Measurements from ENCODE around the gene MYMK. TPM values are rescaled to one million over a fixed set of nuclear protein-coding genes. Genes with fewer than 3 reads are reported as not detected.

Gene MYMK
- total and polyA plus RNA-seq, 2 of the 13 experiments (the other 11 are each of a cell fraction or from before 2014, with no cell fraction given), result not detected

DNA sequence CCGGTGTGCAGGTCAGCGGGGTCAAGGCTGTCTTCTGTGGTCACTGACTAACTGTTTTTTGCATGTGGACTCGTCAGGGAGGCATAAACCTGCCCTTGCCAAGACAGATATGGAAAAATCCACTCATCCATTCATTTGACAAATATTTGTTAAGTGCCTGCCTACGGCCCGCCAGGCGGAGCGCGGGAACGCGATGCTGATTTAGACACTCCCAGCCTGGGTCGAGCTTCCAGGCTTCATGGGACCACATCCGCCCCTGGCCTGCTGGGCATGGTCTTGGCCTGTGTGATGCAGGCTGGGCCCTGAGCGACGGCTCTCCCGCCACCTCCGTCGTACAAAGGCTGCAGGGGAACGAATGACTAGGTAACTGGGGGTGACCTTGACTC, 18.1 kb downstream of the MYMK start (continued):
- TF ChIP-seq FOXP1 (IDR thresholded peaks at IDR 0.05) (no peak), FOXP1 (CRISPR knock-in tag; IDR thresholded peaks at IDR 0.05) (0 out of 2 replicates have a peak, but pooled peaks have one; percentile 22), ZNF567 (CRISPR knock-in tag; IDR thresholded peaks at IDR 0.05; ENCODE audit: borderline replicate concordance) (0 out of 2 replicates have a peak, but pooled peaks have one; percentile 74), ZNF589 (CRISPR knock-in tag; conservative IDR thresholded peaks at IDR 0.05) (no peak), ZFP90 (CRISPR knock-in tag; IDR thresholded peaks at IDR 0.05; ENCODE audit: borderline replicate concordance) (peak; percentile 94), TBX2 (CRISPR knock-in tag; IDR thresholded peaks at IDR 0.05; ENCODE audit: borderline replicate concordance) (peak; percentile 92), MZF1 (CRISPR knock-in tag; IDR thresholded peaks at IDR 0.05; ENCODE audit: borderline replicate concordance) (no peak), NKX3-1 (CRISPR knock-in tag; IDR thresholded peaks at IDR 0.05) (peak; percentile 96), CEBPB (IDR thresholded peaks at IDR 0.05; ENCODE audit: borderline replicate concordance, low read depth, low read length) (no peak), FOXC1 (CRISPR knock-in tag; IDR thresholded peaks at IDR 0.05; ENCODE audit: borderline replicate concordance) (peak; percentile 63; the same call in 1 of the 2 replicates), SALL2 (CRISPR knock-in tag; IDR thresholded peaks at IDR 0.05) (peak; percentile 82)
- TF ChIP-seq, protein P1, sequence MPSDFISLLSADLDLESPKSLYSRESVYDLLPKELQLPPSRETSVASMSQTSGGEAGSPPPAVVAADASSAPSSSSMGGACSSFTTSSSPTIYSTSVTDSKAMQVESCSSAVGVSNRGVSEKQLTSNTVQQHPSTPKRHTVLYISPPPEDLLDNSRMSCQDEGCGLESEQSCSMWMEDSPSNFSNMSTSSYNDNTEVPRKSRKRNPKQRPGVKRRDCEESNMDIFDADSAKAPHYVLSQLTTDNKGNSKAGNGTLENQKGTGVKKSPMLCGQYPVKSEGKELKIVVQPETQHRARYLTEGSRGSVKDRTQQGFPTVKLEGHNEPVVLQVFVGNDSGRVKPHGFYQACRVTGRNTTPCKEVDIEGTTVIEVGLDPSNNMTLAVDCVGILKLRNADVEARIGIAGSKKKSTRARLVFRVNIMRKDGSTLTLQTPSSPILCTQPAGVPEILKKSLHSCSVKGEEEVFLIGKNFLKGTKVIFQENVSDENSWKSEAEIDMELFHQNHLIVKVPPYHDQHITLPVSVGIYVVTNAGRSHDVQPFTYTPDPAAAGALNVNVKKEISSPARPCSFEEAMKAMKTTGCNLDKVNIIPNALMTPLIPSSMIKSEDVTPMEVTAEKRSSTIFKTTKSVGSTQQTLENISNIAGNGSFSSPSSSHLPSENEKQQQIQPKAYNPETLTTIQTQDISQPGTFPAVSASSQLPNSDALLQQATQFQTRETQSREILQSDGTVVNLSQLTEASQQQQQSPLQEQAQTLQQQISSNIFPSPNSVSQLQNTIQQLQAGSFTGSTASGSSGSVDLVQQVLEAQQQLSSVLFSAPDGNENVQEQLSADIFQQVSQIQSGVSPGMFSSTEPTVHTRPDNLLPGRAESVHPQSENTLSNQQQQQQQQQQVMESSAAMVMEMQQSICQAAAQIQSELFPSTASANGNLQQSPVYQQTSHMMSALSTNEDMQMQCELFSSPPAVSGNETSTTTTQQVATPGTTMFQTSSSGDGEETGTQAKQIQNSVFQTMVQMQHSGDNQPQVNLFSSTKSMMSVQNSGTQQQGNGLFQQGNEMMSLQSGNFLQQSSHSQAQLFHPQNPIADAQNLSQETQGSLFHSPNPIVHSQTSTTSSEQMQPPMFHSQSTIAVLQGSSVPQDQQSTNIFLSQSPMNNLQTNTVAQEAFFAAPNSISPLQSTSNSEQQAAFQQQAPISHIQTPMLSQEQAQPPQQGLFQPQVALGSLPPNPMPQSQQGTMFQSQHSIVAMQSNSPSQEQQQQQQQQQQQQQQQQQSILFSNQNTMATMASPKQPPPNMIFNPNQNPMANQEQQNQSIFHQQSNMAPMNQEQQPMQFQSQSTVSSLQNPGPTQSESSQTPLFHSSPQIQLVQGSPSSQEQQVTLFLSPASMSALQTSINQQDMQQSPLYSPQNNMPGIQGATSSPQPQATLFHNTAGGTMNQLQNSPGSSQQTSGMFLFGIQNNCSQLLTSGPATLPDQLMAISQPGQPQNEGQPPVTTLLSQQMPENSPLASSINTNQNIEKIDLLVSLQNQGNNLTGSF (CRISPR knock-in tag; IDR thresholded peaks at IDR 0.05), result peak; percentile 87
- TF ChIP-seq, protein P2, sequence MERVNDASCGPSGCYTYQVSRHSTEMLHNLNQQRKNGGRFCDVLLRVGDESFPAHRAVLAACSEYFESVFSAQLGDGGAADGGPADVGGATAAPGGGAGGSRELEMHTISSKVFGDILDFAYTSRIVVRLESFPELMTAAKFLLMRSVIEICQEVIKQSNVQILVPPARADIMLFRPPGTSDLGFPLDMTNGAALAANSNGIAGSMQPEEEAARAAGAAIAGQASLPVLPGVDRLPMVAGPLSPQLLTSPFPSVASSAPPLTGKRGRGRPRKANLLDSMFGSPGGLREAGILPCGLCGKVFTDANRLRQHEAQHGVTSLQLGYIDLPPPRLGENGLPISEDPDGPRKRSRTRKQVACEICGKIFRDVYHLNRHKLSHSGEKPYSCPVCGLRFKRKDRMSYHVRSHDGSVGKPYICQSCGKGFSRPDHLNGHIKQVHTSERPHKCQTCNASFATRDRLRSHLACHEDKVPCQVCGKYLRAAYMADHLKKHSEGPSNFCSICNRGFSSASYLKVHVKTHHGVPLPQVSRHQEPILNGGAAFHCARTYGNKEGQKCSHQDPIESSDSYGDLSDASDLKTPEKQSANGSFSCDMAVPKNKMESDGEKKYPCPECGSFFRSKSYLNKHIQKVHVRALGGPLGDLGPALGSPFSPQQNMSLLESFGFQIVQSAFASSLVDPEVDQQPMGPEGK (CRISPR knock-in tag; IDR thresholded peaks at IDR 0.05), result peak; percentile 48
- TF ChIP-seq, protein P3, sequence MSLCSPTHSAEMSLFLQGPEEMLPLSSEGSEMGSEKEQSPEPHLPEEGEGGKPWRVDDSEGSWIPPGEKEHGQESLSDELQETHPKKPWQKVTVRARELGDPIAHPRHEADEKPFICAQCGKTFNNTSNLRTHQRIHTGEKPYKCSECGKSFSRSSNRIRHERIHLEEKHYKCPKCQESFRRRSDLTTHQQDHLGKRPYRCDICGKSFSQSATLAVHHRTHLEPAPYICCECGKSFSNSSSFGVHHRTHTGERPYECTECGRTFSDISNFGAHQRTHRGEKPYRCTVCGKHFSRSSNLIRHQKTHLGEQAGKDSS (CRISPR knock-in tag; IDR thresholded peaks at IDR 0.05; ENCODE audit: borderline replicate concordance, low read depth), result 0 out of 2 replicates have a peak, but pooled peaks have one; percentile 33
- TF ChIP-seq, protein P4, sequence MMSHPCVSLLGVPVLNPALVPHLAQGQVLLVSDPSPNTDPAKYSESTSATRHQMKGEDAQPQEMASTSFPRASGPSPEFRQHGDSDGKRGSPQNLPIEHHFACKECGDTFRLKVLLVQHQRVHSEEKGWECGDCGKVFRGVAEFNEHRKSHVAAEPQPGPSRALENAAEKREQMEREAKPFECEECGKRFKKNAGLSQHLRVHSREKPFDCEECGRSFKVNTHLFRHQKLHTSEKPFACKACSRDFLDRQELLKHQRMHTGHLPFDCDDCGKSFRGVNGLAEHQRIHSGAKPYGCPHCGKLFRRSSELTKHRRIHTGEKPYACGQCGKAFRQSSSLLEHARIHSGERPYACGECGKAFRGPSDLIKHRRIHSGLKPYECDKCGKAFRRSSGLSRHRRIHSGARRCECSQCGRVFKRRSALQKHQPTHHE (CRISPR knock-in tag; IDR thresholded peaks at IDR 0.05; ENCODE audit: borderline replicate concordance), result no peak
- TF ChIP-seq, protein P5, sequence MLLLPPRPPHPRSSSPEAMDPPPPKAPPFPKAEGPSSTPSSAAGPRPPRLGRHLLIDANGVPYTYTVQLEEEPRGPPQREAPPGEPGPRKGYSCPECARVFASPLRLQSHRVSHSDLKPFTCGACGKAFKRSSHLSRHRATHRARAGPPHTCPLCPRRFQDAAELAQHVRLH (CRISPR knock-in tag; IDR thresholded peaks at IDR 0.05; ENCODE audit: borderline replicate concordance, low read depth), result 0 out of 2 replicates have a peak, but pooled peaks have one; percentile 48
- TF ChIP-seq, protein P6, sequence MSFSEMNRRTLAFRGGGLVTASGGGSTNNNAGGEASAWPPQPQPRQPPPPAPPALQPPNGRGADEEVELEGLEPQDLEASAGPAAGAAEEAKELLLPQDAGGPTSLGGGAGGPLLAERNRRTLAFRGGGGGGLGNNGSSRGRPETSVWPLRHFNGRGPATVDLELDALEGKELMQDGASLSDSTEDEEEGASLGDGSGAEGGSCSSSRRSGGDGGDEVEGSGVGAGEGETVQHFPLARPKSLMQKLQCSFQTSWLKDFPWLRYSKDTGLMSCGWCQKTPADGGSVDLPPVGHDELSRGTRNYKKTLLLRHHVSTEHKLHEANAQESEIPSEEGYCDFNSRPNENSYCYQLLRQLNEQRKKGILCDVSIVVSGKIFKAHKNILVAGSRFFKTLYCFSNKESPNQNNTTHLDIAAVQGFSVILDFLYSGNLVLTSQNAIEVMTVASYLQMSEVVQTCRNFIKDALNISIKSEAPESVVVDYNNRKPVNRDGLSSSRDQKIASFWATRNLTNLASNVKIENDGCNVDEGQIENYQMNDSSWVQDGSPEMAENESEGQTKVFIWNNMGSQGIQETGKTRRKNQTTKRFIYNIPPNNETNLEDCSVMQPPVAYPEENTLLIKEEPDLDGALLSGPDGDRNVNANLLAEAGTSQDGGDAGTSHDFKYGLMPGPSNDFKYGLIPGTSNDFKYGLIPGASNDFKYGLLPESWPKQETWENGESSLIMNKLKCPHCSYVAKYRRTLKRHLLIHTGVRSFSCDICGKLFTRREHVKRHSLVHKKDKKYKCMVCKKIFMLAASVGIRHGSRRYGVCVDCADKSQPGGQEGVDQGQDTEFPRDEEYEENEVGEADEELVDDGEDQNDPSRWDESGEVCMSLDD (CRISPR knock-in tag; IDR thresholded peaks at IDR 0.05; ENCODE audit: borderline replicate concordance), result peak; percentile 76; the same call in 1 of the 2 replicates
